Stimulated activated CD8-positive, alpha-beta memory T cell treated with anti-CD3 and anti-CD28 coated beads, Interleukin-7, amount 100 ng/mL, for 48 hours (primary cell): ENCODE results near the gene GALNT17.

Experiments
- DNase-seq, 2 donors: peaks; one replicate each; pipeline ENCODE4 v3.0.0-alpha.2; 2020; ENCODE audit warnings: low read depth in 1 of 2; ENCODE audit errors: extremely low read depth in 1 of 2

Gene GALNT17

DNA sequence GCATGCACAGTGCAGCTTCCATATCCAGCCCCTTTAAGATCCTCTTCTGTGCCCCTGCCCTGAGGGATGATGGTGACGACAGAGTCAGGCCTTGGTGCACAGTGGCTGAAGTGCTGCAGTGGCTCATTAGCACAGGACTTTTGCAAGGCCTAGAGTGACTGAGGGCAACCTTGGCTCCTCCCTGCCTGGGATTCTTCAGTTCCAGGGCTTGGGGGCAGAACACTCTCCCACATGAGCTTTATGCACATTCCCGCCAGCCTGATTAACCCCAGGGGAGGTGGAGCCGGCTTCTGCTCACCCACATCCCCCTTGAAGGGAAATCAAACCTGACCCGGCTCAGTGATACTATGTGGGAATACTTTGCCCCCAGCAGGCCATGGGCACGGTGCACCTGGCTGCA, 253.4 kb downstream of the GALNT17 start:
- no peak for DNase-seq

DNA sequence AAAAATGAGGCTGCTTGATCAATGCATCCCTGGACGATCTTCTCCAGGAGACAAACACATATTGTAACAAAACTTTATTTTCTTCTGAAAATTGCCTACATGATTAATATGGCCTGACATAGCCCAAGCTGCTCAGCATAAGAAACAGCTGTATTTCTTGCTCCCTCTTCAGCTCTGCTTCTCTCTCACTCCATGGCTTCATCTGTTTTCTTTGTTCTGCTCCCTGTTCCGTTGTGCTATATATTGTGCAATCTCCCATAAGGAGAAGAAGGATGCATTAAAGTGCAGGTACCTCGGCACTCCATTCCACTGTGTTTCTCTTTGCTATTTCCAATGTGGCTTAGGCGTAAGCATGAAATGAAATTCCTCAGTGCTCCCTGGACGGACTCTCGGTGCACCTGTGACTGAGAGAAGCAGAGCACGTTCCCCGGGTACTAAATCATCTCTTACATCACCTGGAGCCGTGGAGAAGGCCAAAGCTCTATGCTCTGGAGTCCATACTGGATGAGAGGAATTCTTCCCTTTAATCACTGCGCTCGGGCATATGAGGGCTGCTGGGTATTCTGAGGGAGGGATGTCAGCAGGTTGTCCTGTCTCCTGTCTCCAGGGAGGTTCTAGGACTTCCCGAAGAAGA, 254.3 kb downstream of the GALNT17 start:
- no peak for DNase-seq

DNA sequence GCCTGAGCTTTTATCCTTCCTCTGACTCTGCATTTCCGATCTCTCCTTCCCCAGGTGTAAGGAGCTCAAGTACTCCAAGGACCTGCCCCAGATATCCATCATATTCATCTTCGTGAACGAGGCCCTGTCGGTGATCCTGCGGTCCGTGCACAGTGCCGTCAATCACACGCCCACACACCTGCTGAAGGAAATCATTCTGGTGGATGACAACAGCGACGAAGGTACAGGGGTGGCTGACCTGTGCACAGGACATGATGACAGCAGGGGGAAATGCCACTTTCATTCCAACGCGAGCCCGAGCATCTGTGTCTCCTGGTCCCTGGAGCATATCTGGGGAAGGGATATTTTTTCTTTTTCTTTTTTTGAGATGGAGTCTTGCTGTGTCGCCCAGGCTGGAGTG, 256.2 kb downstream of the GALNT17 start:
- DNase-seq: no peak

DNA sequence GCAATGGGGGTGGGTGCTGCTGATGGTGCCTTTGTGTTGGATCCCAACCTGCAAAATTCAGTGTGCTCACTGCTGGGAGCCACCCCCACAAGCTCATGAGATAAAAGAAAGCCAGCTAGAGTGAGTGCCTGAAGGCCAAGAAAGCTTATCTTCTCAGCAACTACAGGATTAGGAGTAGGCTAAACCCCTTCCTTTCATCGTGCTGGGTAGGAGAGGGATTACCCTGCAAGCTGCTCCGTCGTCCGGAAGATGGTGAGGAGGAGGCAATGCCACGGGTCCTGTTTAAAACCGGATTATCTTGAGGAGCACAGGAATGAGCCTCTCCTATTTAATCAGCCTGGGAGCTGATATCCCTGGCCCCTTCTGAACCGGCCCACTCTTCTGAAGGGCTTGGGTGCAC, 258.0 kb downstream of the GALNT17 start:
- no peak for DNase-seq

DNA sequence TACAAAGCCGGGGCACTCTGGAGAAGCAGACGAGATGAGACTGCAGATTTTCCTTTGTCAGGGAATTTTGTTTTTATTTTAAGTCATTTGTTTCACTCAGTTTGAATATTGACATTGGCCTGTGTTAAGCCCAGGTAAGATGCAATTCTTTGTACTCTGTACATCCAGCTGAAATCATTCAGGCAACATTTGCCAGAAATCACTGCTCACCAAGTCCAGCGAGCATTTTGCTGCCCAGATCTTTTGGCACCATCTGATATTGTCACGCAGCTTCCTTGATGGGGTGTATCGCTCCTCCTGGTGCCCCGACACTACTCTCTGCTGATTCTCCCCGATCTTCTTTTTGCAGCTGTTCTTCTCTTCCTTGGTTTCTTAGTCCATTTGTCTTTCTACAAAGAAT, 261.7 kb downstream of the GALNT17 start:
- no peak for DNase-seq

DNA sequence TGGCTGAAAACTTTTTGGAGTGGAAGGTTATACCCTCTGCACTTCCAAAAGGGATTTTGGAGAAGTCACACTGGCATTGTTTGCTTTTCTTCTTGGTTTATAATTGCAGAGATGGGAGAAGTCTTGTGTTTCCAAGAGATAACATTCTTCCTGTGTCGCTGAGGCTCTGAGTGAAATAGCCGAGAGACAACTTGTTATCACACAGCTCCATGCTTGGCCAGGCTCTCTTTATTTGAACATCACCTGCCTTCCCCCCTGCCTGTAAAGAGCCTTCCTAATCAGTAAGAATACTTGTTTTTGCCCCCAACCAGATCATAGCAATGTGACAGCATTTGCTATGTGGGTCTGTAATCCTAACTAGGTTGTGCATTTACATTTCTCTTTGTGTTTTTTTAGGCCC, 270.7 kb downstream of the GALNT17 start:
- no peak for DNase-seq

DNA sequence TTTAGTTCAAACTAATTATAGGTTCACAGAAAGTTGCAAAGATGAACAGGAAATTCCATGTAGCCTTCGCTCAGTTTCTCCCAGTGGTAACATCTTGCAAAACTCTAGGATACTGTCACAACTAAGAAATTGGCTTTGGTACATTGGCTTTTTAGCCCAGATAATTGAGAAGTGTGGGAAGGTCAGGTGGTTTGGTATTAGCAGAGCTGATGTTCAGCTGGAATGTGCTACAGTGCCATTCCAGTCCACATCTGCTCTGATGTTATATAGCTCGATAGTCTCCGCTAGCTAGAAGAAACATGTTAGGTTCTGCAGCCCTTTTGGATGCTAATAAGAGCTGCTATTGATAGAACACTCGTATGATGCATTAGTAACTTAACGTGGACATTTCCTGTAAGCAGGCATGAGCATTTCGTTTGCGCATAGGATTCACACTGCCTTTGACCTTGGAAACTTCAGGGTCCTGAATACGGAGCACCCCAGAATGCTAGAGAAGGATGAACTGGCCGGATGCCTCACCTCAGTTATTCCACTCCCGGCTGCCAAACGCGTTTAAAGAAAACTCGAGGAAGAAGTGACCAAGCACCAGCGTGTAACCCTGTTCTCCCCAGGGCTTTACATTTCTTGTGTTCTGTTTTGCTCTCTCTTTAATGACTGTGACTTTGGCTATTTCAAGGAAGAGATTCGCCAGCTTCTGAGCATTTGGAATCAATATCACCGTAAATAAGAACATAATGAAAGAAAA, 271.4 kb downstream of the GALNT17 start:
- no peak for DNase-seq

DNA sequence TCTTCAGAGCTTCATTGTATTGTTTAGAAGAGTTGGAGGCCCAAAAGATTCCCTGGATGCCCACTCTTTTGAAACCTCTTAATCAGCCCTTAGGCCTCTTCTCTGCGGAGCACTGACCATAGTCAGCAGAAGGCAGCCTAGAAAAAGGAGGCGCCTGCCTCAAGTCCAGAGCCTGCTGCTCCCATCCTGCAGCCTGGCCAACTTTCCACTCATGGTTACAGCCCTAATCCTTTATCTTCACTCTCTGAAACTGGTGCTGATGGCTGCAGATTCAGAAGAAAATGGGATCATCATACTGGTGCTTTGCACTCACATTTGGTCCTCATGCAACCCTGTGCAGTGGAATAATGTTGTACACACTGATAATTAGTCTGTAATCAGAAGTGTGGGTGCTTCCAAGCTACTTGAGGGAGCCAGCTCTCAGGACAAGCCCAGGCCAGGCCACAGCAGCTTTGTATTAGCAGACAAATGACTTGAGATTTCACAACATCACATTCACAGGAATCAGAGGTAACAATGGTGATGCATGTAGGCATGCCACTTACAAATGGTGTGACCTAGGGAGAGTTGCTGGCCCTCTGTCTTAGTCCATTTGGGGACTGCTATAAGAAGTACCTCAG, 272.9 kb downstream of the GALNT17 start:
- no peak for DNase-seq

DNA sequence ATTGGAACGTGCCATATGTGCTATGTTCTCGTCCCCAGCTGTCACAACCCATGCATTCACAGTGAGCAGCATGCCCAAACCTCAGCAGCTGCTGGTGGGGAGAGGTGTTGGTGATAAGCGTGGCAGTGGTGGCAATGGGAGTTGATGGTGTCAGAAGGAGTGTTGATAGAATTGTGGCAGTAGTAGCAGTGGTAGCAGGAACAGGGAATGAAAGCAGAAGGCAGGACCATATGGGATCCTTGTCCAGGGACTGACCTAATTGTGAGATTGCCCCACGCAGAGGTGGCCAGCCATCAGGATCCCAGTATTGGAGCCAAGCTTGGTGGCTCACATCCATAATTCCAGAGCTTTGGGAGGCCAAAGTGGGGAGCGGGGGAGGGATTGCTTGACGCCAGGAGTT, 276.3 kb downstream of the GALNT17 start:
- DNase-seq: no peak

DNA sequence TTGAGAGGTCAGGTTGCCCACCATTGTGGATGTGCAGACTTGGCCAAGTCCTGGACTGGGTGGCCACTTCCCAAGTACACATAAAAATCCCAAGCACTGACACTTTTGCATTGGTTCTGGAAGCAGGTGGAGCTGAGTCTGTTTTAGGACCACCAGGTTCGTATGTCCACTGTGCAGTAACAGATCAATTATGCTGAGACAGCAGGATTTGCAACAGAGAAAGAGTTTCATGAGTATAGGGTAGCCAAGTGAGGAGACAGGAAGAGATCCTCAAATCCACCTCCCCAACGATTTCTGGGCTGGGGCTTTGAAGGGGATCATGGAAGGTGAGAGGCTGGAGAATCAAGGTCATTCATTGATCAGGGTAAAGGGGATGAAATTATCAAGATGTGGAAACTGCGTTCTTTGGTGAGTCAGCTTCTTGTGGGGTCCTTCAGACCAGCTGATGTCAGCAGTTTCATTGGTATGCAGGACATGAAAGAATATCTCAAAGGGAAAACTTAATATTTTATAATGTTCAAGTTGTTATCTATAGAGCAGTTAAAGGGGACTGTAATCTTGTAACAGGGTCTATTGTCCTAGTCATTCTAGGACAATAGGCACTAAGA, 277.7 kb downstream of the GALNT17 start:
- no peak for DNase-seq

DNA sequence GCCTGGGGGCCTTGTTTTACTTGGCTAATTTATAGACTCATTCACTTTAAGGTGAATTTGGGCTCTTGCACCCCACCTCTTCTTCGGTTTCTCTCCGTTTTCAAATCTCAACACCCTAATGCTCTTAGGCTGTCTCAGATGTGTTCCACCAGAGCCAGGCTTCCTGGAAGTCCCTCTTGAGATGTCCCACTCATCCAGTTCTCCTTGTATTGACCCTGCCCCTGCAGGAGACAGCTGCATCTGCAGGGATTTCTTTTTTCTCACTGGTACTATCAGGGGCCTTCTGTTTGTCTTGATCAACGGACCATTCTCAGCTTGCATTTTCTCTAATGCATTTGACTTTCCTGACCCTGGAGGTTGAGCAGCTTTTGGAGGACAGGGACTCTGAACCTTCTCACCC, 279.5 kb downstream of the GALNT17 start:
- no peak for DNase-seq

DNA sequence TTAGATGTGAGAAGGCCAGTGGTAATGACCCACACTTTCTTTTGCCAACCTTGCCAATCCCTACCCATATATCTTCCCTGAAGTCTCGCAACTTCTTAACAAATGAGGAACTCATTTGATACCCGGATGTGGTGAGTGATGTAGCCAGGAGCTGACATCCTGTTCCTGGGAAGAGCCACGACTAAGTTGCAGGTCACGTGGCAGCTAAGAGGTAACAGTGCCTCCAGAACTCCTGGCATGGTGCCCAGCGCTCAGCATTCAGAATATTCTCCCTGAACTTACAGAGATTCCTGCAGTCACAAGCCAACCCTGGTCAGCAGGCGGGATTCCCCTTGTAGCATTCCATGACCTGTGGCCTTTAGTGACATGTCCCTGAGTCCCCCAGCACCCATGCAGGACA, 282.5 kb downstream of the GALNT17 start:
- DNase-seq: no peak

DNA sequence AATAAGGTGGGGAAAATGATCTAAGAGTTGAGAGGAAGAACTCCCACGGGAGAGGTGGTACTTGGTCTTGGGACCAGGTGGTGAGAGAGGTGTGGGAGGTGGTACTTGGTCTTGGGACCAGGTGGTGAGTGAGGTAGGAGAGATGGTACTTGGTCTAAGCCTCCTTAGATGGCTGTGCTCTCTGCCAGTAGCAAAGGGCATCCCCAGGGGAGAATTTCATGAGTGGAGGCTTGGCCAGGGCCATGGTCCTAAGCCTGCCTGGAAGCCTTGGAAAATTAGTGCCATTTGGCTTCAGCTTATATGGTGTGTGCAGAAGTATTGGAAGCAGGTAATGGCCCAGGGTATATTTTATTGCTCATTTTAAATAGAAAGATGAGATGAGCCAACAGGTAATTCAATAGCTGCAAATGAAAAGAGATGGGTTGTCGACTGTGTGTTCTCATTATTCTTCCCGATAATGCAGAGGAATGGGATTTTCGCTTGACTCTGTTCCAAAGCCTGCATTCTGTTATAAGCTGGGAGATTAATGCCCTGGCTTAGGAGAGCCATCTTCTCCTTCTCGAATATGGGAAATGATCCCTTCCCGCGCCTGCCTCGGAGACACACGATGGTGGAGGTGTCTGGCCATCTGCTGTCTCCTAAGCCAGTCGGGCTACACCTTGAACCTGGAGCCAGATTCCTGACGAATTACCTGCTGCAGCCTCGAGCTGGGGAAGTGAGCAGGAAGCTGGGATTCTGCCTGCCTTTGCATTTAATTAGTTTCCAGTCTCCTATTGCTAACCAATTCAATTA, 287.8 kb downstream of the GALNT17 start:
- DNase-seq: no peak

DNA sequence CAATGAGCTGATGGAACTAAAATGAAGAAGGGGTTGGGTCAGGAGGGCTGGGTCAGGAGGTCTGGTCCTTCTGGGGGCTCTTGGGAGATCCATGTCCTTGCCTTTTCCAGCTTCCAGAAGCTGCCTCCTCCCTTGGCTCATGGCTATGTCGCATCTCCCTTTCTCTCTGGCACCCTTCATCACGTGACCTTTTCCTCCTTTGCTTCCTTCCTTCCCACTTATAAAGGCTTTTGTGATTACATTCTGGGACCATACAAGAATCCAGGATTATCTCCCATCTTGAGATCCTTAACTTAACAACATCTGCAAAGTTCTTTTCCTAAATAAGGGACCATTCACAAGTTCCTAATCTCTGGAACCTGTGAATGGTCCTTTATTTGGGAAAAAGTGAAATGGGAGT, 290.2 kb downstream of the GALNT17 start:
- DNase-seq: no peak

DNA sequence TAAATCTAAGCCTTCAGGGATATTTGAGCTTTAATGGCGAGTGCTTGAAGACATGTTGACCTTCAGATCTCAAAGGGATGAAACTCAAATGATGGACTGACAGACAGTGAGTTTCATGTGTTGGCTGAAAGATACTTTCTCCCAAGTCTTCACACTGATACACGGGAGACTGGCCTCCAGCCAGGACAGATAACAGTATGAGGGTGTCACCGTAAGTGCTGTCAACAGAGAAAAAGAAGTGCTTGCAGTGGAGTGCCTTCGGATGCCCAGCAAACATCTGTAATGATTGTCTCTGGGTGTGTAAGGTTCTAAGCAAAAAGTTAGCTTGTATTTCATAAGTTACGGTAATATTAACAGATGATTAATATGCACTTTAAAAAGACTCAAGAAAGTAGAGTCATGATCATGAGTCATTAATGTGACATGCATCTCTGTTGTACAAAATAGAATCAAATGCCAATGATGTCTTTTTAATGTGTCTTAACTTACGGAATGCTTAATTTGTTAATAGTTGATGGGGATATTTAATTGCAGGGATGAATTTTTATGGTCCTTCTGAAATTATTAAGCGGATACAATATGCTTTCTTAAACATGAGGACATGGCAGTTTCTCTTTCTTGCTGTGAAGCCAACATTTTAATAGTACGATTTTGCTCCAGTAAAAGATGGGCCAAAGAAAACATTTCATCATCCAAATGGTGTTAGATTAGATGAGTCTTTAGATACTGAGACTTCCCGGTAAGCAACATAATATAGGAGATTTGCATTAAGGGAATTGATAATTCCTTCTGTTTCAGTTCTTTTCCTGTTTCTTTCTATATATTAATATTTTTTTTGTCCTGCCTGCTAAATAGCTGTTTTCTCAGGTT, 292.5 kb downstream of the GALNT17 start:
- DNase-seq: no peak

DNA sequence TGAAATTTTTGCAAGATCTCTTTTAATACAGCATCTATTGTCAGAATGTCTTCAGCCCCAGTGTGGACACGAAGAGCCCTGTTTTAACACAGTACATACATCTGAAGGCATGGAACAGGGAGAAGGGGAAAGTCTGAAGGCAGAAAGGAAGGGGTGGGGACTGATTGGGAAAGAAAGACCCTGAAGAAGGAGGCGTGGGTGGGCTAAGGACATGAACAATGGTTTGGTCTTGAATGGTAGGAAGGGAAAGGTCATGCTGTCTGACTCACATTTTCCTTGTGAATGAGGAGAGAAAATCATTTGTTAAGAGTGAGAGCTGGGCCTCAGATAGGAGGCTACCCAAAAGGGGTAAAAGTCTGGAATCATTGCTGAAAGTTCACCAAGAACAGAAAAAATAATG, 297.1 kb downstream of the GALNT17 start:
- no peak for DNase-seq

DNA sequence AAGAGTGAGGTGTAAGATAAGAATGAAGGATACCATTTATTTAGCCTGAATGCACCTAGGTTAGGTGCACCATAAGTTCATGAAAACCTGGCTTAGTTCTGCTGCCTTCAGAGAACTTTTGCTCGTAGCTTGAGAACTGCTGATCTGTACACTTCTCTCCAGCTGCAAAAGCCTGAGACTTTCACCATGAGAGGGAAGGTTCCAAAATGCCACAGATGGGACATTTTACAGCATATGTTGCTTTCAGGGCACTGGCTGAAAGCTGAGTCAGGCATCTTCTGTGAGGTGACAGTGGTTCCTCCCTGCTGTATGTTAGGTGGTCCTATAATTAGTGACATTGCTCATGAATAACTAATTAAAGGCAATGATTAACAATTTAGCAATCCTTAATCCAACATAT, 298.3 kb downstream of the GALNT17 start:
- DNase-seq: no peak

DNA sequence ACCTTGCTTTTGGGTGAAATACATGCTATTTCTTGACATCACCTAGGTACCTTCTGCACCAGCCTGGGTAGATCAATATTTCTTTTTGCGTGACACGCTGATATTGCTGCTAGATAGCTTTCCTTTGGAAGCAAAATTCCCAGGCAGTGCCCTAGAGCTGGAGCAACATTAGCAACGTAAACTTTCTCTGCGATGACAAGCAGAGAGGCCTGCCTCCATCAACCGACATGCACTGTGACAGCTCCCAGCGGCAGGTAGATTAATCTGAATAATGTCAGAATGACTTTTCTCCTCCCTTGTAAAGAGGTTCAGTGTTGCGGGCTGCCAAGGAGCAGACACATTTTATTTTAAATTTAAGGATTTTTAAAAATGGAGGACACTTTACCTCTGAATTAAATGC, 307.4 kb downstream of the GALNT17 start:
- no peak for DNase-seq

DNA sequence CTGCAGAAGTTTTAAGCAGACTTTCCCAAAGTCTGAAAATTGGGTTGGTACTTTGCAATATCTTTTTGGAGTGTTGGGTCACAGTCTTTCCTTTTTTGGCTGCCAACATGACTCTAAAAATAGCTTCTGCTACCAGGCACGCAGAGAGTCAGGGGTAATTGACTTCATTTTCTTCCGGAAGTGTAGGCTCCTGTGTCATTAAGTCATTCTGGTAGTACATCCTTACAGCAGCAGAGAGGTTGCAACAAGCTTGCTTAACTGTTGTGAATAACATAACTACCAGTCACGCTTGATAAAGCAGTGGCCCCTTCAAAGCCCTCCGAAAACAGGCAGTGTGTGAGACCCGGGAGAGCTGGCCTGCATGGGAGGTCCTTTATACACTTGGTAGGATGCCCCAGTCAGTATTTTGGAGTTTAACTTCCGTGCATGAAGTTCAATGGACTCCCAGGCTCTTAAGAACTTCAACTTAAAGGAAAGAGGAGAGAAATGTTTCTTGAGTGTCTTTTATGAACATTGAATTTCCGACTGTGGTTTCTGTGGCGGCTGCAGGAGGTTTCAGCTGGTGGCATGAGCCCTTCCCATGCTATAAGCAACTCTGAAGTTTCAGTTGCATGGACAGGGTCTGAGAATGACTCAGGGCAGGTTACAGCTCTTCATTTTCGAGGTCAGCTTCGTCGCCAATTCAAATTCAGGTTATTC, 310.7 kb downstream of the GALNT17 start:
- DNase-seq: no peak

DNA sequence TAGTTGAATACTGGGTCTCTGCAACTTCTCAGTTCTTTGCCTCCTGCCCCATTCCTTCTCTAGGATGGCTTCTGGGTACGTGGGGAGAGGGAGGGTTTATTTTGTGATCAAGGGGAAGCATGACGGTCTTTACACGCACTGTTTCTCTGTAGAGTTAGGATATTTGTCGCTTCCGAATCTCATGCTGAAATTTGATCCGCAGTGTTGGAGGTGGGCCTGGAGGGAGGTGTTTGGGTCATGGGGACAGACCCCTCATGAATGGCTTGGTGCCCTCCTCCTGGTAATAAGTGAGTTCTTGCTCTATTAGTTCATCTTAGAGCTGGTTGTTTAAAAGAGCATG, 311.2 kb downstream of the GALNT17 start:
- no peak for DNase-seq
